ENCODE measurements around the gene TMEM69.
A peak's percentile ranks its signal among the peaks of the same experiment; 100 is the strongest.
"Not testable (repeated sequence)": the region's sequence is repeated elsewhere in the genome, so short reads cannot be mapped to it uniquely, and the experiment has no call there.

TMEM69 gene

GRCh38 chr1:45678489-45678888, 9.5 kb upstream of the TMEM69 start:
- no peak for DNase-seq

DNA sequence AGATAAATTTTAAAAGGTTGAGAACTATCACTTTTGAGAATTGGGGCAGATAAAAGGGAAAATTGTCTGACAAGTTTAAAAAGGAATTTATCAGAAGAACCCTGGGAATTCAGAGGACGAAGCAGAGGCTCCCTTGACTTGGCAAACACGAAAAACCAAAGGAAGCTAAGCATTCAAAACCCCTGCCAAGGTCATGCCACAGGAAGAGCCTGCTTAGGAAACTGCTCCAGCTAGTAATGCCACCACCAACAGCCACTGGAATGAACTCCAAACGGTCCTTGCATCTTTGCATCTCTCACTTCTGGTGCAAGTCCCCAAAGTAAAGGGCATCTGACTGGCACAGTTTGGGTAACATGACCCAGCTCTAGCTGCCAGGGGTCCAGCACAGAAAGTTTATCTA, 8.9 kb upstream of the TMEM69 start:
- DNase-seq, result no peak

DNA sequence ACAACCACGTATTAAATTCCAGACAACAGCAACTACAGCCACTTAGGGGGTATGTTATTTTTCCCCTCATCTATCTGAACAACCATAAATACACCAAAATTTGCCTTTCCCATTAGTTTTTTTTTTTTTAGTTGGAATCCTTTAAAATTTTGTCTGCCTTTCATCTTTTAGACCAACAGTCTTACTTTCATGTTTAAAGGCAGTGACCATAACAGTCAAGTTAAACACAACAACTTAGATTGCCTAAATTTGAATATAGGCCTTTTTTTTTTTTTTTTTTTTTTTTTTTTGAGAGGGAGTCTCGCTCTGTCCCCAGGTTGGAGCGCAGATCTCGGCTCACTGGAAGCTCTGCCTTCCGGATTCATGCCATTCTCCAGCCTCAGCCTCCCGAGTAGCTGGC, 5.0 kb upstream of the TMEM69 start:
- no peak for DNase-seq

GRCh38 chr1:45684402-45684801, 3.6 kb upstream of the TMEM69 start:
- no peak for DNase-seq

GRCh38 chr1:45685308-45686014, 2.5 kb upstream of the TMEM69 start:
- no peak for DNase-seq

GRCh38 chr1:45686015-45686287, 2.0 kb upstream of the TMEM69 start:
- DNase-seq, result peak; percentile 63

DNA sequence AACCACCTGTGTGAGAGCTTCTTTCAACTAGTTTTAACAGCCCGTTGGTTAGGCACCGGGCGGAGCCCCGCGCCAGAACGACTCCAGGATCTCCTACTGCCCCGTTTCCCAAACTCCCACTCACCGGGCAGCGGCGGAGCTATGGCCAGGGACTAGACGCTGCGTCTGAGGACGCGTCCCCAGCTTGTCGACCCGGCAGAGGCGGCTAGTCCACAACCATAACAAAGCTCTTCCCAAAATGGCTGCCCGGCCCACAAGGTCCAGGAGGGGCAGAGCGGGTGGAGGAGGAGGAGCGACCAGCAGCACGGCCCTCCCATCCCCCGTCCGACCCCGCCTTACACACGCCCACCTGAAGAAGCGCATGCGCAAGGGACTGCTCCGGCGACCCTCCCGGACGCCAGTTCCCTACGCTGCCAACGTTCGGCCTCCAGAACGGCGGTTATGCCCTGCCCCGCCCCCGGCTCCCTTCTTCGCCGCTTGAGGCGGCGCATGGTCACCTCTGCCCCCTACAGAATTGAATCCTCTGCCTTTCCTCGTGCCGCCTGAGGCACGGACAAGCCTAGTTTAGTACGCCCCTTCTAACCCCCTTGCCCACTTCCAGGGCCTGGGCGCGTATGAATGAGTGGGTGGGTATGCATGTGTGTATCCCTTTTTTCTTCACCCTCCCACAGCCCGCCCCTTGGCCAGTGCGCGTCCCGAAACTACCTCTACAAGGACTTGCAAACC, 1.5 kb upstream of the TMEM69 start, which contains the start of gene GPBP1L1:
TSS of gene GPBP1L1 (minus strand) at position 246 of the 726 bp plus-strand sequence. CDS start 27,446 bp downstream, outside the sequence.
- DNase-seq, result peak; percentile 94

GRCh38 chr1:45687014-45687753, 797 bp upstream of the TMEM69 start:
- DNase-seq, result peak; percentile 97

- not testable (repeated sequence) for DNase-seq
Measured at GRCh38 chr1:45693811-45694210, 5.8 kb downstream of the TMEM69 start.

GRCh38 chr1:45694823-45695222, 6.8 kb downstream of the TMEM69 start:
- no peak for DNase-seq

GRCh38 chr1:45704637-45705036, 16.7 kb downstream of the TMEM69 start:
- DNase-seq, result no peak

DNA sequence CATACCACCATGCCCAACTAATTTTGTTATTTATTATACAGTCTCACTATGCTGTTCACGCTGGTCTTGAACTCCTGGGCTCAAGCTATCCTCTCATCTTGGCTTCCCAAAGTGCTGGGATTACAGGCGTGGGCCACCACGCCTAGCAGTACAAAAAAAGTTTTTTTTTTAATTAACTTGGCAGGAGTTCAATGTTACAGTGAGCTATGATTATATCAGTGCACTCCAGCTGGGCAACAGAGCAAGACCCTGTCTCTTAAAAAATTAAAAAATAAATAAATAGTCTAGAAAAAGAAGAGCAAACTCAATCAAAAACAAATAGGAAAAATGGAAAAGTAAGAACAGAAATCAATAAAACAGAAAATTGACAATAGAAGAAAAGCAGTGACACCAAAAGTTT, 25.7 kb downstream of the TMEM69 start:
- no peak for DNase-seq

GRCh38 chr1:45716700-45717099, 28.7 kb downstream of the TMEM69 start:
- DNase-seq, result no peak

GRCh38 chr1:45717386-45717785, 29.4 kb downstream of the TMEM69 start:
- DNase-seq, result not testable (repeated sequence)

GRCh38 chr1:45718289-45718688, 30.3 kb downstream of the TMEM69 start:
- no peak for DNase-seq

DNA sequence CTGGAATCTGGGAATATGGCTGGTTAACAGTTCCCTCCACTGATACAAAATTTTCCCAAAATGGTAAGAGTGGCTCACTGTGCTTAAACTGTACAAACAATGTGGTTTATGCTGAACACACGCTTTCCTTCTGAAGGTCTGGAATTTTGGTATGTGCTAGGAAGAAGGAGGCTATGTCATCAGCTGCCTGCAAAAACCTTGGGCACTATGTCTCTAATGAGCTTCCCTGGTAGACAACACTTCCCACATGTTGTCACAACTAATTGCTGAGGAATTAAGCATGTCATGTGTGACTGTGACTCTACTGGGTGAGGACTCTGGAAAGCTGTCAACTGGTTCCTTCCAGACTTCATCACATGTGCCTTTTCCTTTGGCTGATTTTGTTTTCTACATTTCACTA, 33.2 kb downstream of the TMEM69 start:
- DNase-seq, result no peak

GRCh38 chr1:45722809-45723208, 34.8 kb downstream of the TMEM69 start:
- DNase-seq, result no peak

DNA sequence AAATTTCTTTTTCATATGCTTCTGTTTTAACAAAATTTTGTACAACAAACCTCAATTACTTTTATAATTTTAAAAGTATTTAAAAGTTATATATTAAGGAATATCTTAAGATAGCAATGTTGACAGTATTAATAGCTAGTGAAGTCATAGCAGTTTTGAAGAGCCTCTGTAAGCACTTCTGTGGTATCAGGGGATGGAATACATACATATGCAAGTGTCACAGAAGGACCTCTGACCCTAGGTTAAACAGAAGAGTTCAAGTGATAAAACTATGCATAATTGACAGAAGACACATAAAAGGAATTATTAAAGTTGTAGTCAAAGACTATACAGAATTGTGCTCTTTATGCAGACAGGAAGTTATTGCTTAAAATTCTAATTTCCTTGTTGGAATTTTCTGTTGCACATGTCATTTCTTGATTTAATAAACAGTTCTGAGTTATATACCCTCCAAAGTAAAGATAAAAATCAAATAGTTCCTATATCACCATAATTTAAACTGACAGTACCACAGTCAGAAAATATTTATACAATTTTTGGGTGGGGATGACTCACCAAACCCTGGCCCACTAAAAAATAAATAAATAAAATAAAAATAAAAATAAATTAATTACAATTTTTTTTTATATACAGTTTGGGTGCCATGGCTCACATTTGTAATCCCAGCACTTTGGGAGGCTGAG, 35.4 kb downstream of the TMEM69 start:
- DNase-seq, result no peak

DNA sequence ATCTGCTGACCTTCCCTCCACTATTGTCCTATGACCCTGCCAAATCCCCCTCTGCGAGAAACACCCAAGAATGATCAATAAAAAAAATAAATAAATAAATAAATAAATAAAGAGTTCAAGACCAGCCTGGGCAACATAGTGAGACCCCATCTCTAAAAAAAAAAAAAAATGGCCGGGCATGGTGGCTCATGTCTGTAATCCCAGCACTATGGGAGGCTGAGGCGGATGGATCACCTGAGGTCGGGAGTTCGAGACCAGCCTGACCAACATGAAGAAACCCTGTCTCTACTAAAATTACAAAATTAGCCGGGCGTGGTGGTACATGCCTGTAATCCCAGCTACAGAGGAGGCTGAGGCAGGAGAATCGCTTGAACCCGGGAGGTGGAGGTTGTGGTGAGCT, 38.0 kb downstream of the TMEM69 start:
- not testable (repeated sequence) for DNase-seq

DNA sequence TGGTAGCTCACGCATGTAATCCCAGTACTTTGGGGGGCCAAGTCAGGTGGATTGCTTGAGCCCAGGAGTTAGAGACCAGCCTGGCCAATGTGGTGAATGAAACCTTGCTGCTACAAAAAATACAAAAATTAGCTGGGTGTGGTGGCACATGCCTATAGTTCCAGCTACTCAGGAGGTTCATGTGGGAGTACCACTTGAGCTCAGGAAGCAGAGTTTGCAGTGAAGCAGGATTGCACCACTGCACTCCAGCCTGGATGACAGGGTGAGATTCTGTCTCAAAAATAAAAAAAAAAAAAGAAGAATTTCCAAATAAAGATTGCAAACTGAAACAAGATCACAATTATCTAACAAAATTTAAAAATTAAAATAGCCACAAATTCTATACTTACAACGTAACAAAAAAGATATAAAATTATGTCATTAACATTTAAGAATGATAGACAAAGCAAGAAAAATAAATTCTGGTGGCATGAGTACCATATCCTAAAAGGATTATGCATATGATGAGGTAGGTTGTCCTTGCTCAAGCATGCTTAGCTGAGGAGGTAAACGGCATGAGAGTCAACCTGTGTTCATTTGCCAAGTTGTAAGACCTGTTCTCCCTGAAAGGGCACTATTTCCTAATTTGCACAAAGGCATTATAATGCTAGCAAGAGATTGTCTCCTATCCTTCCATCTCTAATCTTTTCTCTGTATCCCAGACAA, 42.2 kb downstream of the TMEM69 start:
- DNase-seq, result no peak

DNA sequence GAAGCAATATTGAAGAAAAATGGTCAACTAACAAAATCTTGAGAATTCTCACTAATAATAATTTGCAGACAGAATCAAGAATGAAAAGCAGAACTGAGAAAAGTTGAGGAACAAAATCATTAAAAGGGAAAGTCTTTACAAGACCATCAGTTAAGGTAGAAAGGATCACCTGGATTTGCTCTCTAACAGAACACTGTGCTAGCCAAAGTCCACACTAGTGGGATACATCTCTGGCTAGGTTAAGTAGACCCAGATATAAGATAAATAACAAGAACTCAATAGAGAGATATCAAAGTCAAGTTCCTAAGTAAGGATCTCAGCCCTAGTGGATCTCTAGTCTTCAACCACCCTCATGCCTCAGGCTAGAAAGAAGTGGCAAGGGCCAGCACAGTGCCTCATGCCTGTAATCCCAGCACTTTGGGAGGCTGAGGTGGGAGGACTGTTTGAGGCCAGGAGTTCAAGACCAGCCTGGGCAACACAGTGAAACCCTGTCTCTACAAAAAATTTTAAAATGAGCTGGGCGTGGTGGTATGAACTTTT, 42.9 kb downstream of the TMEM69 start:
- DNase-seq, result no peak

GRCh38 chr1:45739137-45739536, 51.2 kb downstream of the TMEM69 start:
- no peak for DNase-seq

Data from stimulated activated naive CD4-positive, alpha-beta T cell treated with Interleukin-2 at 50 U/mL for 16 hours (primary cell).